ENCODE measurements around the gene GRK5. TPM values are rescaled to one million over a fixed set of nuclear protein-coding genes. Genes with fewer than 3 reads are reported as not detected.

Gene GRK5
- total RNA-seq, 1 donor from 2014 or later = 43.2 TPM

DNA sequence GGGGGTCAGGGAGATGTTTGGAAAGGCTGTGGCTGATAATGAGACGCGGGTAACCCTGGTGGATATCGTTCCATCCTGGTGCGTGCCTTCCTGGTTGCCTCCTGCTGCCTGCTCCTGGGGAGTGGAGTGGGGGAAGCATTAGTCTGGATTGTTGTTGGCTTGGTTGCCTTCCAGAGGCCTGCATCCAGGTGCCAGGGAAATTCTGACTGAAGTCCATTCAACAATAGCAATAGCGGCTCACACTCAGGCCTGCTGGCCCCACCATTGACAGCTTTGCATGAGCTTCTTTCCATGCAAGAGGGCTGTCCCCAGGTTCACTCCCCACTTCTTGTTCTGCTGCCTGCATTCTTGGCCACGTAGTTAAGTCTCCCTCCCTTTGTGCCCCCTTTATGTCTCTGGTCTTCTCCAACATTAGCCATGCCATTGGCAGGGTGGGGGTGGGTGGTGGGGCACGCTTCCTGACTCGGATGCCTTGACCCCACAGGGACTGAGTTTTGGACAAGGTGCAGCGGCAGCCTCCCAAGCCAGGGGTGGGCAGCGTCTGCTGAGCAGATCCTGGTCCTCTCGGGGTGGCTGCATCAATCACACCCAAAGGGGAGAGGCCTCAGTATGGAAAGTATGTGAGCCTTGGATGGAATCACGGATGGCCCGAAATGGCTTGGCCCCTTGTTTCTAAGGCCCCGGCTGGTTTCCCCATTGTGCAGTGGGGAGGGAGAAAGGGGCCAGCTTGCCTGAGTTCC lies 150.2 kb downstream of the GRK5 start:
- Mint-ChIP-seq H3K27me3 (ENCODE audit: unreplicated experiment) (no peaks in the 10 kb centered on the region), H3K4me1 (ENCODE audit: unreplicated experiment) (peaks cover 7% of the 10 kb centered on the region), H3K4me3 (ENCODE audit: unreplicated experiment) (no peak overlapping the region), H3K36me3 (ENCODE audit: unreplicated experiment) (peaks cover 19% of the 10 kb centered on the region), H3K27ac (ENCODE audit: unreplicated experiment) (no peak overlapping the region), H3K9me3 (ENCODE audit: unreplicated experiment) (peaks cover 11% of the 10 kb centered on the region)
- DNase-seq (ENCODE audit: extremely low spot score, unreplicated experiment) = no peak
- TF ChIP-seq, protein P1, sequence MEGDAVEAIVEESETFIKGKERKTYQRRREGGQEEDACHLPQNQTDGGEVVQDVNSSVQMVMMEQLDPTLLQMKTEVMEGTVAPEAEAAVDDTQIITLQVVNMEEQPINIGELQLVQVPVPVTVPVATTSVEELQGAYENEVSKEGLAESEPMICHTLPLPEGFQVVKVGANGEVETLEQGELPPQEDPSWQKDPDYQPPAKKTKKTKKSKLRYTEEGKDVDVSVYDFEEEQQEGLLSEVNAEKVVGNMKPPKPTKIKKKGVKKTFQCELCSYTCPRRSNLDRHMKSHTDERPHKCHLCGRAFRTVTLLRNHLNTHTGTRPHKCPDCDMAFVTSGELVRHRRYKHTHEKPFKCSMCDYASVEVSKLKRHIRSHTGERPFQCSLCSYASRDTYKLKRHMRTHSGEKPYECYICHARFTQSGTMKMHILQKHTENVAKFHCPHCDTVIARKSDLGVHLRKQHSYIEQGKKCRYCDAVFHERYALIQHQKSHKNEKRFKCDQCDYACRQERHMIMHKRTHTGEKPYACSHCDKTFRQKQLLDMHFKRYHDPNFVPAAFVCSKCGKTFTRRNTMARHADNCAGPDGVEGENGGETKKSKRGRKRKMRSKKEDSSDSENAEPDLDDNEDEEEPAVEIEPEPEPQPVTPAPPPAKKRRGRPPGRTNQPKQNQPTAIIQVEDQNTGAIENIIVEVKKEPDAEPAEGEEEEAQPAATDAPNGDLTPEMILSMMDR (IDR thresholded peaks at IDR 0.05) = no peak

DNA sequence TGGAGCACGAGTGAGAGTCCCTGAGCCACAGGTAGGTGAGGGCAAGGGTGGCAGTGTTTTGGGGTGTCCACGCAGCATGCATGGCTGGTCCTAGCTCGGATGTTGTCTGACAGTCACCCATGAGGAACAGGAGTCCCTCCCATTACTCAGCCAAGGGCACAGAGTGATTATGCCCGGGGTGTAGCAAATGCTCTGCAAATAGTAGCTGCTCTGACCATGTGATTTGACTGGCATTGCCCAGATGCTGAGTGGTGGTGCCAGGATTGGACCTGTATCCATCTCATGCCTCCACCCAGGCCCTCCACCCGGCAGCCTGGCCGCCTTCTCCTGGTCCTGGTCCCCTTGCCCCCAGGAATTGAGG lies 150.8 kb downstream of the GRK5 start:
- H3K4me3 Mint-ChIP-seq (ENCODE audit: unreplicated experiment) = no peak overlapping the region
- H3K36me3 Mint-ChIP-seq (ENCODE audit: unreplicated experiment) = peaks cover 14% of the 10 kb centered on the region
- no peak for DNase-seq (ENCODE audit: extremely low spot score, unreplicated experiment)
- TF ChIP-seq, protein P1 (IDR thresholded peaks at IDR 0.05) = no peak
- no peak overlapping the region for H3K27ac Mint-ChIP-seq (ENCODE audit: unreplicated experiment)
- peaks cover 7% of the 10 kb centered on the region for H3K4me1 Mint-ChIP-seq (ENCODE audit: unreplicated experiment)
- H3K9me3 Mint-ChIP-seq (ENCODE audit: unreplicated experiment) = peaks cover 11% of the 10 kb centered on the region
- H3K27me3 Mint-ChIP-seq (ENCODE audit: unreplicated experiment) = no peaks in the 10 kb centered on the region

DNA sequence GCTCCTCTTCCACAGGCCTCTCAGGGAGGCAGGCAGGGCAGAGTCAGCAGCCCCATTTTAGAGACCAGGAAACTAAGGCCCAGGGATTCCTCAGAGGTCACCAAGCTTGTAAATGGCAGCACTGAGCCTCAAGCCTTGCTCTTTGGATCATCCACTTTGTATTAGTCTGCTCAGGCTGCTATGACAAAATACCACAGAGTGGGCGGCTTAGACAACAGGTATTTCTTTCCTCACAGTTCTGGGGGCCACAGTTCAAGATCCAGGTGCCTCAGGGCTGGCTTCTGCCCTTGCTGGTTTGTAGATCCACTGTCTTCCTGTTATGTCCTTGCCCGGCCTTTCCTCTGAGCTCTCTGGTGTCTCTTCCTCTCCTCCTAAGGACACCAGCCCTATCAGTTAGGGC lies 151.2 kb downstream of the GRK5 start:
- Mint-ChIP-seq H3K4me1 (ENCODE audit: unreplicated experiment) (peaks cover 7% of the 10 kb centered on the region), H3K27me3 (ENCODE audit: unreplicated experiment) (no peaks in the 10 kb centered on the region), H3K36me3 (ENCODE audit: unreplicated experiment) (peaks cover 14% of the 10 kb centered on the region), H3K9me3 (ENCODE audit: unreplicated experiment) (peaks cover 11% of the 10 kb centered on the region), H3K27ac (ENCODE audit: unreplicated experiment) (no peak overlapping the region), H3K4me3 (ENCODE audit: unreplicated experiment) (no peak overlapping the region)
- TF ChIP-seq, protein P1 (IDR thresholded peaks at IDR 0.05) = no peak
- DNase-seq (ENCODE audit: extremely low spot score, unreplicated experiment) = no peak

DNA sequence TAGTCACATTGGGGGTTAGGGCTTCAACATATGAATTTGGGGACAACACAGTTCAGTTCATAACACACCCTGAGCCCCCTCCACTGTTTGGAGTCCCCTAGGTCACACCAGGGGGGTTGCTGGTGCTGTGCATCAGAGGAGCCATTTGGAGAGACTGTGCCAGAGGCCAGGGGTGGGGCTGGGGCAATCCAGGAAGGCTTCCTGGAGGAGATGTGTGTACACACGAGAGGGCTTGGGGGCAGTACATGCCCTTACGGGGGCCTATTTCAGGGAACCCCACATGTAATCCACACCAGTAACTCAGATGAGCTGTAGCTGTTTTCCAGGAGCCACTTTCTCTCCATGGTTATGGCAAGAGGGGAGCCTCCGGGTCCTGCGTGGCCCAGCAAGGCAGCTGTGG lies 151.7 kb downstream of the GRK5 start:
- Mint-ChIP-seq H3K36me3 (ENCODE audit: unreplicated experiment) (peaks cover 14% of the 10 kb centered on the region), H3K4me3 (ENCODE audit: unreplicated experiment) (no peak overlapping the region), H3K27me3 (ENCODE audit: unreplicated experiment) (no peaks in the 10 kb centered on the region), H3K9me3 (ENCODE audit: unreplicated experiment) (peaks cover 11% of the 10 kb centered on the region), H3K27ac (ENCODE audit: unreplicated experiment) (no peak overlapping the region), H3K4me1 (ENCODE audit: unreplicated experiment) (peaks cover 10% of the 10 kb centered on the region)
- no peak for DNase-seq (ENCODE audit: extremely low spot score, unreplicated experiment)
- TF ChIP-seq, protein P1 (IDR thresholded peaks at IDR 0.05) = no peak

DNA sequence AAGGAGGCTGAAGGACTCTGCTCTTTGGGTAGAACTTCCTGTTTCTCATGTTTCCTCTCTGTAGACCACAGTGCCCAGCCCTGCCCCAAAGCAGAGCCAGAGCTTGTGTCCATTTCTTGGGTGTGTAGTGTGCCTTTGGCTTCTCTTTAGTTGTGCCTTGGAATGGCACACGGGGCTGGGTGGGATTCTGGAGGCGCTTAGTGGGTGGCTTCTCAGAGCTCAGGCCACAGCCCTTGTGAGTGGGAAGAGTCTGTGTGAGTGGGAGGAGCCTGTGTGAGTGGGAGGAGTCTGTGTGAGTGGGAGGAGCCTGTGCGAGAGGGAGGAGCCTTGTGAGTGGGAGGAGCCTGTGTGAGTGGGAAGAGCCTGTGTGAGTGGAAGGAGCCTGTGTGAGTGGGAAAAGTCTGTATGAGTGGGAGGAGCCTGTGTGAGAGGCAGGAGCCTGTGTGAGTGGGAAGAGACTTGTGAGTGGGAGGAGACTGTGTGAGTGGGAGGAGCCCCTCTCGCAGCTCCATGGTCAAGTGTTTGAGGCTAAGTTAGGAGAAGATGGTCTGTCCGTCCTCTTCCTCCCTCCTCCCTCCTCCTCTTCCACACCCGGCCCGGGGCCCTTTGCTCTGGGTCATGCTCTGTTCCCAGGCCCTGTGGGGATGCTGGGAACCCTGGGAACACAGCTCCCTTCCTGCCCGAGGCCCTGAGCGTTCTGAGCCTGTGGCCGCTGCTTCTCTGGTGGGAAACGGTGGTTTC lies 153.0 kb downstream of the GRK5 start:
- no peak overlapping the region for H3K4me3 Mint-ChIP-seq (ENCODE audit: unreplicated experiment)
- TF ChIP-seq, protein P1 (IDR thresholded peaks at IDR 0.05) = no peak
- DNase-seq (ENCODE audit: extremely low spot score, unreplicated experiment) = no peak
- no peak overlapping the region for H3K27ac Mint-ChIP-seq (ENCODE audit: unreplicated experiment)
- peaks cover 14% of the 10 kb centered on the region for H3K36me3 Mint-ChIP-seq (ENCODE audit: unreplicated experiment)
- no peaks in the 10 kb centered on the region for H3K27me3 Mint-ChIP-seq (ENCODE audit: unreplicated experiment)
- H3K4me1 Mint-ChIP-seq (ENCODE audit: unreplicated experiment) = peaks cover 21% of the 10 kb centered on the region
- peaks cover 11% of the 10 kb centered on the region for H3K9me3 Mint-ChIP-seq (ENCODE audit: unreplicated experiment)
